ENCODE data around the gene COQ3. TPM values are rescaled to one million over a fixed set of nuclear protein-coding genes. Genes with fewer than 3 reads are reported as not detected.

COQ3 gene, protein sequence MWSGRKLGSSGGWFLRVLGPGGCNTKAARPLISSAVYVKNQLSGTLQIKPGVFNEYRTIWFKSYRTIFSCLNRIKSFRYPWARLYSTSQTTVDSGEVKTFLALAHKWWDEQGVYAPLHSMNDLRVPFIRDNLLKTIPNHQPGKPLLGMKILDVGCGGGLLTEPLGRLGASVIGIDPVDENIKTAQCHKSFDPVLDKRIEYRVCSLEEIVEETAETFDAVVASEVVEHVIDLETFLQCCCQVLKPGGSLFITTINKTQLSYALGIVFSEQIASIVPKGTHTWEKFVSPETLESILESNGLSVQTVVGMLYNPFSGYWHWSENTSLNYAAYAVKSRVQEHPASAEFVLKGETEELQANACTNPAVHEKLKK
- 7.6 and 14.9 TPM in 2 replicates for total RNA-seq (2014; rRNA removed; shearing (Covaris generic))

GRCh38 chr6:99393698-99394531 is at the start of gene COQ3:
COQ3 (minus strand) TSS chr6:99394195; CDS start chr6:99394179, 16 bp downstream.
- DNase-seq (ENCODE audit: low read depth), result peak; percentile 68

DNA sequence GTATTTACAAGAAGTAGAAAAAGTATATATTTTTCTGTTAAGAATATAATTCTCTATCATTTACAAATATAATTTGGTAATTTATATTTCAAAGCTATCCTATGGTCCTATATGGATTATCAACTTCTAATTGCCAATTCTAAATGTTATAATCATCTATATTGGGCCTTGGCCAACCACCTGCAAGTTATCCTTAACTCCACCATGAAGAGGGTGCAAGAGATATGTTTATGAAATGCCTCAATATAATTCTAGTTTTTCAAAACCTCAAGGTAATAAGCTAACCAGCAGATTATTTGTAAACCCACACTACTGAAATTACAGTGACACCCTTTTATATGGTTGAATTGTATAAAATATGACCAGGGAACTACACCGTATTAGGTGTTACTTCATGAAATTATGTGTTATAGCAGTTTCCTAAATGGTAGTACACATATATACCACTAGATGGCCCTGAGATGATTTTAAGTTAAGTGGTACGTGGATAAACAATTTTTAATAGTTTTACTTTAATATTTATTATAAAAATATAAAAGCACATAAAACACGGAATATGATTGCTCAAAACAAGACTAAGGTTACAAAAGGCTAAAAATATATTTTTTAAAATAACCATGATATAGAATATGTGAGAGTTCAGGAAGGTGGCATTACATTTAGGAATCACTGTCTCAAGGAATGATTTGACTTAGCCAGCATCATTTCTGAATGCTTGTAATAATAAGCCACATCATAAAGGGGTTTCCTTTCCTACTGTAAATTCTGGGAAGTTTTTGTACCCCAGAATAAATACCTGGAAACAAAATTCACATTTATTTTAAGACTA is 40.9 kb upstream of the COQ3 start:
- peak; percentile 9 for DNase-seq (ENCODE audit: low read depth)

DNA sequence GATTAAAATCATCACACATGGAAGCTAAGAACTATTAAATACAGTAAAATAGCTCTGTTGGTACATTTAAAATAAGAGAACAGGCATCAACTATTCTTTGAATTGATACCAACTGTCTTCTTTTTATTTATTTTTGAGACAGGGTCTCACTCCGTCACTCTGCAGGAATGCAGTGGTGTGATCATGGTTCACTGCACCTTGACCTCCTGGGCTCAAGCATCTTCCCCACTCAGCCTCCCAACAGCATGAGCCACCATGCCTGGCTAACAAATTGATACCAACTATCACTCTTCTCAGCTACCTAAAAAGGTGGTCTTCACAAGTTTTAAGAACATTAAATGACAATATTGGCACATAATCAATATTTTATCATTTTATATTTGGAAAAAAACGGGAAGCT is 38.9 kb upstream of the COQ3 start:
- DNase-seq (ENCODE audit: low read depth), result peak; percentile 33

- DNase-seq (ENCODE audit: low read depth), result no peak
Observed at GRCh38 chr6:99431901-99432300, 37.9 kb upstream of the COQ3 start.

GRCh38 chr6:99427988-99428387 is 34.0 kb upstream of the COQ3 start:
- no peak for DNase-seq (ENCODE audit: low read depth)

- no peak for DNase-seq (ENCODE audit: low read depth)
Observed at GRCh38 chr6:99426451-99426757, 32.4 kb upstream of the COQ3 start.

GRCh38 chr6:99425647-99426450 is 31.9 kb upstream of the COQ3 start:
- DNase-seq (ENCODE audit: low read depth), result peak; percentile 87

DNA sequence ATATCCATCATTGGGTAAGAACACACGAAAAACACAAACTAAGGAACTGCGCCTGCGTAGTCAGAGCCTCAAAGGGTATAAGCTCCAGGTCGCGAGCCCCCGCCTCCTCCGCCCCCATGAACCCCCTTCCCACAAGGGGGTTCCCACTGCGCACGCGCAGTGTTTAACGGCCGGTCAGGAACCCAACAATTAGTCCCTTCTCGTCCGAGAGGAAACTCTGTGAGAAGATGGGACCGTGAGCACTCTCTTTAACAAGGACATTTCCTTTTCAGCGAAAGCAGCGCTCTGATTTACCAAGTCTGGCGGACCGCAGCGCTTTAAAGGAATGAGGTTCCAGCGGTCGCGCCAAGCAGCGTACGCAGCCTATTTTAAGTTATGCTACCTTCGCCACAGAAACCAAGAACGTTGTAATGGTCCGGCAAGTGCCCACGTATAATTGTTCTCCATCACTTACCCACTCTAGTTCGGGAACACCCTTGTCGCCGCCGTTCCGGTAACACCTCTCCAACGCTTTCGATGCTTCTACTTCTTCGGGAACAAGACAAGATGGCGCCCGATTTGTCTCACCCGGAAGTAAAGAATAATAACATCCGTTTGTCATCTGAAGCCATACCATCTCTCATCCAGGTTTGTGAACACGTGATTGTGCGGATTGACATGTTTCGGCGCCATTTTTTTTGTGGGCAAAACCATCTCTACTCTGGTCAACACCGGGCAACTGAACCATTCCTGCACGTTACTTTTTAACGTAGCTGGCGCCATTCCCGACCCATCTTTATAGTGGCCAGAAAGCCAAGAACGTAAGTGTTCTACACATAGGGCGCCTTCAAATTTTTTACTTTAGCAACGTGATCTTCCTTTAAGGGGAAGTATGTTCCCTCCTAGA is 31.0 kb upstream of the COQ3 start, which contains the start of gene PNISR:
TSS of gene PNISR (minus strand) at position 548 of the 886 bp plus-strand sequence. CDS start 10,649 bp downstream, outside the sequence.
- peak; percentile 96 for DNase-seq (ENCODE audit: low read depth)

DNA sequence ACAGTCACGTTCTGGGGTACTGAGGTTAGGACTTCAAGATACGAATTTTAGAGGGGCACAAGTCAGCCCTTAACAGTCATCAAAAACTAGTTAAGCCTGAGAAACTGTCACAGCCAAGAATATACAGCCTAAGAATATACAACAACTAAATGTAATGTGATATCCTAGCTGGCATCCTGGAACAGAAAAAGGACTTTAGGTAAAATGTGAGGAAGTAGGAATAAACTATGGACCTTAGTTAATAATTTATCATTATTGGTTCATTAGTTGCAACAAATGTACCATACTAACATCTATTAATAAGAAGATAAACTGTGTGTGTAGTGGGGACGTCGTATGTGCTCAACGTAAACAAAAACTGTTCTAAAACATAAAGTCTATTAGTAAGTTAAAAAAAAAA is 30.0 kb upstream of the COQ3 start:
- DNase-seq (ENCODE audit: low read depth), result no peak

DNA sequence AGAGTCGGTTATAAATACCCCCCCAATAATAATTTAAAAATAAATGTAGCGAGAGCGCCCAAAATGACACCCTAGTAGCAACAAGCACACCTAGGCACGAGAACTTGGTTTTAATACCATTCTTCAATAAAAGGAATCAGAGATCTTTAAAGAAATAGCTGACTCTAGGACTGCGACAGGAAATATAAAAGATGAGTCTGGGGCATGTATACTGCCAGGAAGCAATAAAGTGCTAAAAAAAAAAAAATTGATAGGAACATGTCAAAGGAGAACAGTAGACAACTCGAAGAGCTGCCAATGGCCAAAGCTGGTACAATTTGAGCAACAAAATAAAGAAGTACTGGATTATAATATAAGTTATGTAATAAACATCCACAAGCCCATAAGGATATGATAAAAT is 28.9 kb upstream of the COQ3 start:
- DNase-seq (ENCODE audit: low read depth), result no peak

GRCh38 chr6:99416892-99417767 is 23.1 kb upstream of the COQ3 start:
- no peak for DNase-seq (ENCODE audit: low read depth)

GRCh38 chr6:99416226-99416625 is 22.2 kb upstream of the COQ3 start:
- DNase-seq (ENCODE audit: low read depth), result no peak

GRCh38 chr6:99415446-99415845 is 21.5 kb upstream of the COQ3 start:
- no peak for DNase-seq (ENCODE audit: low read depth)

DNA sequence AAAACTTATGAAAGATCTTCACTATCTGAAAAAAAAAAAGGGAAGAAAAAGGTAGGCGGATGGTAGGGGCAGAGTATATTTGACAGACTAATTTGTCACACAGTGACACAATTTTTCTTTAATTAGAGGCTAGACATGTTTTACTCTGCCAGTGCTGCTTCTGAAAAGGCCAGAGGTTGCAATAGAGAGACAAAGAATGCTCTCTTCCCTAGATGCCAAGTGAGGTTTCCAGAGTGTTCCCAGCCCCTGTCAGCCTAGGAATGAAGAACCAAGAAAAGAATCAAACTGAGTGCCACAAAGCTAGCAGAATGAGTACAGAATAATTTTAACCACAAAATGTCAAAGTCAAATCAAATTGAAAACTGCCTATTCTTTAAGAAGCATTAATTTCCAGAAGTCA is 18.1 kb upstream of the COQ3 start:
- no peak for DNase-seq (ENCODE audit: low read depth)

GRCh38 chr6:99409672-99410071 is 15.7 kb upstream of the COQ3 start:
- DNase-seq (ENCODE audit: low read depth), result no peak

GRCh38 chr6:99407076-99407475 is 13.1 kb upstream of the COQ3 start:
- DNase-seq (ENCODE audit: low read depth), result no peak

DNA sequence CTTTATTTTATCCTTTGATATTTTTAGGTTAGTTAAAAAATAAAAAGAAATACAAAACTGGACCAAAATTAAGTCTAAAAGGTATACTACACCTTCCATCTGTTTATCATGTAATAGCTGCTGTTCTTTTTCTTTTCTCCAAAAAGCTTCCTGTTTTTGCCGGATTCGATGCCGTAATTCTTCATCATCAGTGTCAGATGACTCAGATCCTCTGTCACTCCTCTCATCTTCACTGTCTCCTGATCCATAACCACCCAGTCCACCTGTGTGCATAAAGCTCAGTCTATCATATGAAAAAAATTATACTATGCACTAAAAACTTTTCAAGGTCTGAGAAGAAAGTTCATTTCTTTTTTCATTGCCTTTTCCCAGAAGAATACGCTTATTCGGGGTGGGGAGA is 8.5 kb upstream of the COQ3 start:
- no peak for DNase-seq (ENCODE audit: low read depth)

GRCh38 chr6:99397287-99397686 is 3.3 kb upstream of the COQ3 start:
- DNase-seq (ENCODE audit: low read depth), result no peak

DNA sequence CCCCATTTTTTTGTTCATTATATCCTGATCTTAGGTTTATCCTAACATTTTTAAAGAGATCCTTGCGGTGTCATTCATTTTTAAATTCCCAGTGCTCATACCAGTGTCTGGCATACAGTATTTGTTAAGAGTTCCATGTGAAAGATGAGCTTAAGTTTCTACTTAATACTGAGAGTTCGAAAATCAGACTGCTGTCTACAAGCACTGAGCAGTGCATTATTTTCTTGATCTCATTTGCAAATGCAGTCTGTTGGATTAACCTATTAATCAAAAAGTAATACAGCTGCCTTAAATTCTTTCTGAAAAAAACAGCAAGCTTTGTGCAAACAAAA is 663 bp downstream of the COQ3 start:
- no peak for DNase-seq (ENCODE audit: low read depth)

Measured in M059J (cell line).